ENCODE data around the gene JAK2.
"Not testable (repeated sequence)": the region's sequence is repeated elsewhere in the genome, so short reads cannot be mapped to it uniquely, and the experiment has no call there.

JAK2 gene

GRCh38 chr9:4980086-4980727 is 4.9 kb upstream of the JAK2 start:
- DNase-seq (ENCODE audit: low spot score) = no peak
- FAIRE-seq = no peak

GRCh38 chr9:4982721-4983482 is 2.2 kb upstream of the JAK2 start:
- DNase-seq (ENCODE audit: low spot score) (no peak), FAIRE-seq (no peak)

- FAIRE-seq (no peak), DNase-seq (ENCODE audit: low spot score) (no peak)
These were observed 1.4 kb upstream of the JAK2 start for GRCh38 chr9:4983601-4984165.

GRCh38 chr9:4984171-4984620 is 876 bp upstream of the JAK2 start:
- FAIRE-seq = no peak
- peak; percentile 37 for DNase-seq (ENCODE audit: low spot score)

- DNase-seq (ENCODE audit: low spot score) (peak; percentile 29), FAIRE-seq (no peak)
These were observed 554 bp downstream of the JAK2 start for GRCh38 chr9:4985386-4986266.

GRCh38 chr9:4986296-4986695 is 1.2 kb downstream of the JAK2 start:
- FAIRE-seq = no peak
- no peak for DNase-seq (ENCODE audit: low spot score)

GRCh38 chr9:4986783-4987182 is 1.7 kb downstream of the JAK2 start:
- no peak for FAIRE-seq
- DNase-seq (ENCODE audit: low spot score) = no peak

GRCh38 chr9:4987961-4988421 is 2.9 kb downstream of the JAK2 start:
- FAIRE-seq (no peak), DNase-seq (ENCODE audit: low spot score) (peak; percentile 17)

GRCh38 chr9:4992872-4993271 is 7.8 kb downstream of the JAK2 start:
- FAIRE-seq (no peak), DNase-seq (ENCODE audit: low spot score) (no peak)

GRCh38 chr9:4994166-4994890 is 9.3 kb downstream of the JAK2 start:
- FAIRE-seq = no peak

GRCh38 chr9:4997196-4997595 is 12.1 kb downstream of the JAK2 start:
- FAIRE-seq = no peak

More at GRCh38 chr9:4994166-4994890, 9.3 kb downstream of the JAK2 start:
- no peak for DNase-seq (ENCODE audit: low spot score)

GRCh38 chr9:4997631-4998030 is 12.6 kb downstream of the JAK2 start:
- DNase-seq (ENCODE audit: low spot score) (no peak), FAIRE-seq (no peak)

More at GRCh38 chr9:4997196-4997595, 12.1 kb downstream of the JAK2 start:
- no peak for DNase-seq (ENCODE audit: low spot score)

- FAIRE-seq (no peak), DNase-seq (ENCODE audit: low spot score) (no peak)
These were observed 17.7 kb downstream of the JAK2 start for GRCh38 chr9:5002811-5003210.

- no peak for DNase-seq (ENCODE audit: low spot score)
- no peak for FAIRE-seq
These were observed 19.4 kb downstream of the JAK2 start for GRCh38 chr9:5004481-5004880.

GRCh38 chr9:5008202-5008601 is 23.1 kb downstream of the JAK2 start:
- FAIRE-seq = no peak

GRCh38 chr9:5013374-5013773 is 28.3 kb downstream of the JAK2 start:
- DNase-seq (ENCODE audit: low spot score) (no peak), FAIRE-seq (no peak)

More at GRCh38 chr9:5008202-5008601, 23.1 kb downstream of the JAK2 start:
- no peak for DNase-seq (ENCODE audit: low spot score)

- DNase-seq (ENCODE audit: low spot score) = no peak
- no peak for FAIRE-seq
These were observed 30.9 kb downstream of the JAK2 start for GRCh38 chr9:5015934-5016333.

- DNase-seq (ENCODE audit: low spot score) (no peak), FAIRE-seq (no peak)
These were observed 40.3 kb downstream of the JAK2 start for GRCh38 chr9:5025416-5025815.

- FAIRE-seq; DNase-seq (ENCODE audit: low spot score): not testable (repeated sequence)
These were observed 46.9 kb downstream of the JAK2 start for GRCh38 chr9:5031941-5032340.

- no peak for DNase-seq (ENCODE audit: low spot score)
- FAIRE-seq = no peak
These were observed 55.8 kb downstream of the JAK2 start for GRCh38 chr9:5040730-5041389.
